NCI-H524 treated with DMSO at 0.1 percent for 48 hours (cell line): ENCODE data around the gene SEC14L1.
"Not testable (repeated sequence)": the region's sequence is repeated elsewhere in the genome, so short reads cannot be mapped to it uniquely, and the experiment has no call there.

Experiments
- DNase-seq: peaks from one replicate; lab custom pipeline; 2025; lab: John Stamatoyannopoulos, UW

SEC14L1 gene

GRCh38 chr17:77116371-77116860 is 24.4 kb upstream of the SEC14L1 start:
- DNase-seq: no peak

GRCh38 chr17:77117415-77117814 is 23.4 kb upstream of the SEC14L1 start:
- DNase-seq: no peak

DNA sequence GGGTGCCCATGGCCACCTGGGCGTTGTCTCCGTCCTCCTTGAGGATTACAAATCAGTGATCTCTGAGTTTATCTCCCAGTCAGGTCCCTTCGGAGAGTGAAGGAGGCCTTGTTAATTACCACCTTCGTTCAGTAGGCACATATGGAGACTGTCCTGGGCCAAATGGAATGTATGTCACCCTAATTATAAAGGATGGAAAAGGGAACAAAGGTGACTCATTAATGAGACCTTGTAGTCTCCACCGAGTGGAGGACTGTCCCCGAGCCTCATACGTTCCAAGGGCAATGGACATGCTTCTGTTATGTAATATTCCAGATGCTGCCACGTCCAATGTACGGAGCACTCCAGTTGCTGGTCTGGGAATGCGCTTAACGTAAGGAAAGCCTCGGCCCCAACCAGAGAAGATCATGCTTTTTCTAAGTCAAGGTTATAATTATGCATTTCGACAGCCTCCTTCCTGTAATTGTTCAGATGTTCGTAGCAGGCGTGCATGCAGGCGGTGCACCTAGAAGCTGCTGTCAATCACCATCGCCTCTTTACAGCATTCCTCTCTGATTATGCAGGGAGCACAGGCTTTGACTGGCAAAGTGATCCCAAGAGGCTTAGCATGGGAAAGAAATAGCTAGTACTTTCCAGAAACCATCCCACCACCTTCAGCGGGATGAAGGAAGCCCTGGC is 22.4 kb upstream of the SEC14L1 start:
- DNase-seq: no peak

GRCh38 chr17:77119668-77120301 is 21.0 kb upstream of the SEC14L1 start:
- no peak for DNase-seq

DNA sequence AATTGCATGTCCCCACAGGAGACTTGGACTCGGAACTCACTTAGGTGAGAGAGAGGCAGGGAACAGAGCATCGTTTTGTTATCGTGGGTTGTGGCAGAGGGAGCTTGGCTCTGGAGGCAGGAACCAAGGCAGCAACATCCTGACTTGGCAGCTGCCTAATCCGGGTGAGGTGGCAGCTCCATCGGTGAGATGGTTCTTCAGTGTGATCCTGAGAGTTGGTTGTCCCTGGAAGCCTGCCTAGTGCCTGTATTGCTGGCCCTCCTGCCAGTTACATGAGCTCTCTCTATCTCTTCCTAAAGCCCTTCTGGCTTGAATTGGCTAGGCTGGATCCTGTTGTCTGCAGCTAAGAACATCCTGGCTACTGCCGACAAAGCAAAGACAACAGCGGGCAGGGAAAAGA is 19.9 kb upstream of the SEC14L1 start:
- DNase-seq: no peak

GRCh38 chr17:77124192-77124889 is 16.4 kb upstream of the SEC14L1 start:
- no peak for DNase-seq

DNA sequence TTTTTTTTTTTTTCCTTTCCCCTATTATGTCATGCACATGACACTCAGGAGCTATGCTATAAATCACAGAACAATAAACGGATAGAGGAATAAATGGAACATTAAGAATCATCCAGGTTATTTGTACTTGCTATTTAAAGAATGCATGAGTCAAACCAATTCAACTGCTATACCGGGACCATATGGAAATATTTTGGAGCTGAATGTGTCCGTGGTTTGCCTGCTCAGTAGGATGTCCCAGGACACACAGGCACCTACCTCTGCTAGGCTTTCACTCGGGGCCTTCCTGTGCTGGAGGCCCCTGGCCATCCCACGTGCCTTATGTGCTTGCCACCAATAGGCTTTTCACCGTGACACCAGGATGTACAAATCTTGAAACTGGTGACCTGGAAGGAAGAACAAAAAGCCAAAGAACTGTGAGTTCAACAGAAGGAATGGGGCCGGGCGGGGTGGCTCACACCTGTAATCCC is 15.3 kb upstream of the SEC14L1 start:
- DNase-seq: no peak

DNA sequence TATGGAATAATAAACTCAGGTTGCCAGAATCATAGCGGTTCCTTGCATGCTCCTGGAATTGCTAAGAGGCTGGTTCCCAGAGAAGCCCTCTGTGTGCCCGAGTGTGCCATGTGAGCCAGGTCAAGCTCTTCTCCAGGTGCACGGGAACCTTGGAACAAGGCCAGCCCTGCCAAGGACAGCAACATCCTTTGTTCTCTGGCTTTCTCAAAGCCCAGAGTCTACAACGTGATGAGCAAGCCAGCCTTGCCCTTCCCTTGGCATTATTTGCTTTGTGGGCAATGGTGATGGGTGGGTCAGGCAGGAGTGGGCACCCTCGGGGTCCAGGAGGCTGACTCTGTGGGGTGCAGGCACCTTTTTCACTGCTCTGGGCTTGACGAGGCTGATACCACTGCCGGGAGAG is 14.2 kb upstream of the SEC14L1 start:
- DNase-seq: no peak

DNA sequence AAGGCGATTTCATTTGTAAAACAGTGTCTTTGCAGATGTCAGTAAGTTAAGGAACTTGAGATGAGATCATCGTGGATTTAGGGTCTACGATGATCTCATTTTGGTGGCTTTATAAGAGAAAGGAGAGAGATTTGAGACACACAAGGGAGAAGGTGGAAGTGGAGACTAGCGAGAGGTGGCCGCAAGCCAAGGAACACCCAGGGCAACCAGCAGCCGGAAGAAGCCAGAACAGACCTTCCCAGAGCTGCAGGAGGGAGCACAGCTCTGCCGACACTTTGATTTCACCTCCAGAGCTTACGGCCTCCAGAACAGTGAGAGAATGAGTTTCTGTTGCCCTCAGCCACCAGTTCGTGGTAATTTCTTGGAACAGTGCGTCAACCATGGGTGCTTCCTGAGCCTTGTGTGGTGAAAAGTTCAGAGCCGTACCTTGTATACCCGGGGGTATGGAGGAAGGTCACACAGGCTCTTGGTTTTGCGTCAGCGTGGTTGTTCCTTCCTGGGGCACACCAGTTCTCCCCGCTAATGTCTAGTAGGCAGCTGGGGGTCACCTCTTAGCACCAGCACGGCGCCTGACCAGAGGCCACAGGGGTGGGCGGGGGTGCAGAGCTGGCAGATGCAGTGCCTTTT is 12.9 kb upstream of the SEC14L1 start:
- DNase-seq: no peak

GRCh38 chr17:77128896-77129567 is 11.7 kb upstream of the SEC14L1 start:
- DNase-seq: no peak

- no peak for DNase-seq
These were observed 11.0 kb upstream of the SEC14L1 start for GRCh38 chr17:77129568-77130301.

DNA sequence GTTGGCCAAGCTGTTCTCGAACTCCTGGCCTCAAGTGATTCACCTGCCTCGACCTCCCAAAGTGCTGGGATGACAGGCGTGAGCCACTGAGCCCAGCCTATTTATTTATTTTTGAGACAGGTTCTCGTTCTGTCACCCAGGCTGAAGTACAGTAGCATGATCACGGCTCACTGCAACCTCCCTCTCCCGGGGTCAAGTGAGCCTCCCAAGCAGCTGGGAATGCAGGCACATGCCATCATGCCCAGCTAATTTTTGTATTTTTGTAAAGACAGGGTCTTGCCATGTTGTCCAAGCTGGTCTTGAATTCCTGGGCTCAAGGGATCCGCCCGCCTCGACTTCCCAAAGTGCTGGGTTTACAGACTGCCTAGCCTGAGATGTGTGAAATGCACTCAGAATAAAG is 10.2 kb upstream of the SEC14L1 start:
- no peak for DNase-seq

- peak; percentile 16 for DNase-seq
These were observed 8.9 kb upstream of the SEC14L1 start for GRCh38 chr17:77131904-77132303.

DNA sequence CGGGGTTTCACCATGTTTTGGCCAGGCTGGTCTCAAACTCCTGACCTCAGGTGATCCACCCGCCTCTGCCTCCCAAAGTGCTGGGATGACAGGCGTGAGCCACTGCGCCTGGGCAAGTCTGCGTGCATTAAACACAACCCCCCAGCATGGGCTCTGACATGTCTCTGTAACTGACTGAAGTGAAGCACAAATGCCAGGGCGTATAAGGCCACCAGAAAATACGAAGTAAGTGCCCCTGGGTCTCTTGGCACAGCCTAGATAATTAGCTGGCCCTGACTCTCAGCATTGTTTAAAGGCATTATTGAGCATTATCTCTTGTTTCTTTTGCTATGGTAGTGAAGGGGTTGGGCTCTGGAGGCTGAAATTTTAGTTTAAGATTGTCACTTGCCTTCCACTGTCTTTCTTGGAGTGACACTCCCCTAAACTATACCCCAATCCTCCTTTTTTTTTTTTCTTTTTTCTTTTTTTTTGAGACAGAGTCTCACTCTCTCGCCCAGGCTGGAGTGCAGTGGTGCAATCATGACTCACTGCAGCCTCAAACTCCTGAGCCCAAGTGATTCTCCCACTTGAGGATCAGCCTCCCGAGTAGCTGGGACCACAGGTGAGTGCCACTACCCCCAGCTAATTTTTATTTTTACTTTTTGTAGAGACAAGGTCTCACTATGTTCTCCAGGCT is 8.2 kb upstream of the SEC14L1 start:
- DNase-seq: no peak

DNA sequence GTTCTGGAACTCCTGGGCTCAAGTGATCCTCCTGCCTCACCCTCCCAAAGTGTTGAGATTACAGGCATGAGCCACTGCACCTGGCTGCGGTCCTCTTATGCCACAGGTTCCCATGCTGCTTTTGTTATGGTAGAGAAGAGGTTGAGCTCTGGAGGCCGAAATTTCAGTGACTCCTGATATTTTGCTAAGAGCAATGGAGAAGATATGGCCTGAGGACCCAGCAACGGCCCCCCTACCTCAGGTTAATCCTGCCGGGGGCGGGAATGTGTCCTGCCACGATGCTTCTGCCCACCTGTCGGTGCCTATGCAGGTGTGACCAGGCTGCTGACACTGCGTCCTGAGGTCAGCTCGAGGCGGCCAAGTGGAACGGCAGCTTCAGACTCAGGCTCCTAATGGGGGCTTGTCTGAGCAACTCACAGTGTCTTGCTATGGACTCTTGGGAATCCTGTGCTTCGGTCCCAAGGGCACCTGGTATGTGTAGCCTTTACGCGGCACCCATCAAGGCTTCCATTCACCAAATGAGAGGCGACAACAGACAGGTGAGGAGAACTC is 7.6 kb upstream of the SEC14L1 start:
- DNase-seq: no peak

DNA sequence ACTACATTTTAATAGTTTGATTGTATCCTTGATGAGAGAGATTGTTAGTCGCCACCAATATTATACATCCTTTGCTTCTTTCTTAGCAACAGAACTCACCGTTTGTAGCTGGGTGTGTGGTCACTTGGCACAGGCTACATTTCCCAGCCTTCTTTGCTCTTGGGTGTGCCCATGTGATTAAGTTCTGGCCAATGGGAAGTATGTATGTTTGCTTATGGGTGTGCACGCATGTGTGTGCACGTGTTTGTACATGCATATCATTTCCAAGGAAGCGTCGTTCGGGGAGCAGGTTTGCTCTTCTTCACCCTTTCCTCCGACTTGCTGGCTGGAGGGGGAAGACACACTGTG is 4.4 kb upstream of the SEC14L1 start:
- no peak for DNase-seq

DNA sequence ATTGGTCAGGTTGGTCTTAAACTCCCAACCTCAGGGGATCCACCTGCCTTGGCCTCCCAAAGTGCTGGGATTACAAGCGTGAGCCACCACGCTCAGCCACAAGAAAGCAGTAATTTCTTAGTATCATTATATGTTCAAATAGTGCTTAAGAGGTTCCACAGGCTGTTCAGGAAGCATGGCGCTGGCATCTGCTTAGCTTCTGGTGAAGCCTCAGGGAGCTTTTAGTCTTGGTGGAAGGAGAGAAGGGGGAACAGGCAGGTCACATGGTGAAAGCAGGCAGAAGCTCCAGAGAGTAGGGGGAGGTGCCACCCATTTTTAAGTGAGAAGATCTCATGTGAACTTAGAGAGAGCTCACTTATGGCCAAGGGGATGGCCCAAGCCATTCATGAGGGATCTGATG is 3.7 kb upstream of the SEC14L1 start:
- DNase-seq: no peak

- DNase-seq: not testable (repeated sequence)
These were observed 2.9 kb upstream of the SEC14L1 start for GRCh38 chr17:77137886-77138285.

GRCh38 chr17:77140166-77140877 is 447 bp upstream of the SEC14L1 start:
- peak; percentile 92 for DNase-seq
